Measurements from ENCODE around the gene STARD7. TPM values are rescaled to one million over a fixed set of nuclear protein-coding genes. Genes with fewer than 3 reads are reported as not detected.

STARD7 gene
- total and polyA plus RNA-seq, 9 of the 15 experiments (the other 6 are each of a cell fraction or from before 2014, with no cell fraction given): 90.9 to 196 (median 145) TPM

- Histone ChIP-seq H3K27me3 (ENCODE audit: control insufficient read depth in 2 of 2, insufficient read depth in 2 of 2, low read length in 2 of 2) (no peaks in the 10 kb centered on the region), H3K9me3 (replicated peaks; ENCODE audit: control insufficient read depth, insufficient read depth, low read depth, low read length) (no peaks in the 10 kb centered on the region), H3K36me3 (ENCODE audit: control insufficient read depth, insufficient read depth, low read length) (no peaks in the 10 kb centered on the region; the same call in 2 of the 3 replicates), H2AFZ (ENCODE audit: low read depth, low read length) (no peak overlapping the region), H3K9me1 (ENCODE audit: control insufficient read depth, insufficient read depth, low read length) (peaks cover 3% of the 10 kb centered on the region), H3K4me2 (ENCODE audit: insufficient read depth, low read length) (no peak overlapping the region), H3K4me1 (replicated peaks in 1 of 2; ENCODE audit: control insufficient read depth in 2 of 2, insufficient read depth in 2 of 2, low read length in 2 of 2) (peaks cover 0 to 3% of the 10 kb centered on the region in 2 experiments; a peak in 1 of 5 replicates), H3K27ac (ENCODE audit: extremely low read depth, low read depth, low read length) (no peak overlapping the region), H4K20me1 (replicated peaks; ENCODE audit: control insufficient read depth, insufficient read depth, low read length) (no peaks in the 10 kb centered on the region), H3K9ac (ENCODE audit: insufficient read depth in 1 of 2, low read depth in 2 of 2, low read length in 2 of 2) (no peak overlapping the region), H3K79me2 (ENCODE audit: control insufficient read depth, insufficient read depth, low read length) (no peaks in the 10 kb centered on the region), H3K4me3 (no peak overlapping the region)
- ChIA-PET POLR2A (interaction anchor here (1.2 to 3.5 kb wide), 5 partner anchors 8 to 32 kb away, joined by 4 to 14 read pairs (median 5); partner anchors contain the start of gene STARD7), CTCF (ENCODE audit: low intra/inter-chr PET ratio) (no interaction called here)
- FAIRE-seq (no peak), ATAC-seq (no peak), DNase-seq (ENCODE audit: extremely low read depth in 1 of 4, low spot score in 3 of 4) (no peak)
- no peak for TF ChIP-seq YY1 (IDR thresholded peaks at IDR 0.05; ENCODE audit: borderline replicate concordance in 1 of 3, control insufficient read depth in 1 of 3, extremely low read depth in 1 of 3, insufficient read depth in 3 of 3, insufficient read length in 1 of 3, insufficient replicate concordance in 2 of 3, low read depth in 1 of 3, low read length in 2 of 3)
- TF ChIP-seq, protein P1, sequence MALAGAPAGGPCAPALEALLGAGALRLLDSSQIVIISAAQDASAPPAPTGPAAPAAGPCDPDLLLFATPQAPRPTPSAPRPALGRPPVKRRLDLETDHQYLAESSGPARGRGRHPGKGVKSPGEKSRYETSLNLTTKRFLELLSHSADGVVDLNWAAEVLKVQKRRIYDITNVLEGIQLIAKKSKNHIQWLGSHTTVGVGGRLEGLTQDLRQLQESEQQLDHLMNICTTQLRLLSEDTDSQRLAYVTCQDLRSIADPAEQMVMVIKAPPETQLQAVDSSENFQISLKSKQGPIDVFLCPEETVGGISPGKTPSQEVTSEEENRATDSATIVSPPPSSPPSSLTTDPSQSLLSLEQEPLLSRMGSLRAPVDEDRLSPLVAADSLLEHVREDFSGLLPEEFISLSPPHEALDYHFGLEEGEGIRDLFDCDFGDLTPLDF (CRISPR knock-in tag; IDR thresholded peaks at IDR 0.05): no peak
- TF ChIP-seq ZNF561 (CRISPR knock-in tag; conservative IDR thresholded peaks at IDR 0.05): no peak
- TF ChIP-seq PPARD (CRISPR knock-in tag; IDR thresholded peaks at IDR 0.05): no peak
- WGBS (ENCODE audit: insufficient coverage, low coverage, missing lambda C conversion rate): 59% methylated on average over 9 of the region's 9 CpGs
- no TSS peak for BruUV-seq (replicated peaks)
- in situ Hi-C loops (cut with MboI) (no loop called here), intact Hi-C loops (cut with micrococcal nuclease) (no loop called here)
Measured at GRCh38 chr2:96240341-96241038, 31.9 kb upstream of the STARD7 start.

Data from K562 (cell line).